OCI-LY3 (cell line): ENCODE measurements around the gene VAV3.

Source experiments
- EZH2phosphoT487 ChIP-seq: fragments of 200-600 bp; shearing (Covaris generic); IDR thresholded peaks from 2 replicates; pipeline ENCODE4 v1.6.1; 2018; ENCODE audit warnings: antibody characterized with exemption, mixed run types, low read depth
- TF ChIP-seq, protein P1 (sequence below): fragments of 200-600, 300-600 bp; sonication (generic); IDR thresholded peaks from 2 replicates; pipeline ENCODE4 v1.5.1; 2014; ENCODE audit warnings: antibody characterized with exemption, low read length, low read depth

- TF ChIP-seq, protein P1, sequence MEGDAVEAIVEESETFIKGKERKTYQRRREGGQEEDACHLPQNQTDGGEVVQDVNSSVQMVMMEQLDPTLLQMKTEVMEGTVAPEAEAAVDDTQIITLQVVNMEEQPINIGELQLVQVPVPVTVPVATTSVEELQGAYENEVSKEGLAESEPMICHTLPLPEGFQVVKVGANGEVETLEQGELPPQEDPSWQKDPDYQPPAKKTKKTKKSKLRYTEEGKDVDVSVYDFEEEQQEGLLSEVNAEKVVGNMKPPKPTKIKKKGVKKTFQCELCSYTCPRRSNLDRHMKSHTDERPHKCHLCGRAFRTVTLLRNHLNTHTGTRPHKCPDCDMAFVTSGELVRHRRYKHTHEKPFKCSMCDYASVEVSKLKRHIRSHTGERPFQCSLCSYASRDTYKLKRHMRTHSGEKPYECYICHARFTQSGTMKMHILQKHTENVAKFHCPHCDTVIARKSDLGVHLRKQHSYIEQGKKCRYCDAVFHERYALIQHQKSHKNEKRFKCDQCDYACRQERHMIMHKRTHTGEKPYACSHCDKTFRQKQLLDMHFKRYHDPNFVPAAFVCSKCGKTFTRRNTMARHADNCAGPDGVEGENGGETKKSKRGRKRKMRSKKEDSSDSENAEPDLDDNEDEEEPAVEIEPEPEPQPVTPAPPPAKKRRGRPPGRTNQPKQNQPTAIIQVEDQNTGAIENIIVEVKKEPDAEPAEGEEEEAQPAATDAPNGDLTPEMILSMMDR = no peak
- TF ChIP-seq EZH2phosphoT487 = no peak
Measured at GRCh38 chr1:107649023-107649422, 316.0 kb downstream of the VAV3 start.
